H1 (cell line): ENCODE measurements around the gene RBCK1. TPM values are rescaled to one million over a fixed set of nuclear protein-coding genes. Genes with fewer than 3 reads are reported as not detected.

Source experiments
- CTCF ChIA-PET: fragments of 300-600 bp; sonication (Branson Sonifier 250); formaldehyde crosslinking; loops from one replicate; lab custom pipeline; 2021; ENCODE audit not compliant: partially characterized antibody; lab: Charles Lee
- POLR2A ChIA-PET: fragments of 300-600 bp; sonication (Branson Sonifier 250); formaldehyde crosslinking; loops from one replicate; lab custom pipeline; 2021; ENCODE audit warnings: inconsistent platforms; ENCODE audit not compliant: partially characterized antibody; lab: Charles Lee
- DNase-seq, 2 experiments: peaks; one replicate each; pipeline versions ENCODE4 v3.0.0 to v3.0.0-alpha.2; 2010 to 2022; ENCODE audit warnings: low spot score in 2 of 2, low read depth in 1 of 2, mixed read lengths in 1 of 2
- FAIRE-seq: peaks from 2 replicates; lab custom pipeline; 2011; peaks lifted over from hg19 to GRCh38; lab: Jason Lieb, UNC
- H2AFZ ChIP-seq: 2 replicates; pipeline ENCODE4 v1.8.1; 2012; ENCODE audit warnings: low read length, inconsistent platforms
- H2AK5ac ChIP-seq: 2 replicates; pipeline ENCODE4 v1.6.1; 2013; ENCODE audit warnings: low read depth, low read length
- H2BK120ac ChIP-seq: replicated peaks from 2 replicates; pipeline ENCODE3; 2013; ENCODE audit warnings: low read depth, low read length, inconsistent platforms
- H2BK12ac ChIP-seq: 2 replicates; pipeline ENCODE4 v1.6.1; 2013; ENCODE audit warnings: low read depth, low read length
- H2BK15ac ChIP-seq: 2 replicates; pipeline ENCODE4 v1.6.1; 2013; ENCODE audit warnings: low read length
- H2BK20ac ChIP-seq: 2 replicates; pipeline ENCODE4 v1.6.1; 2013; ENCODE audit warnings: low read length
- H2BK5ac ChIP-seq: 2 replicates; pipeline ENCODE4 v1.6.1; 2013; ENCODE audit warnings: low read depth, low read length
- H3K14ac ChIP-seq: 2 replicates; pipeline ENCODE4 v1.6.1; 2013; ENCODE audit warnings: inconsistent platforms; ENCODE audit not compliant: insufficient read length
- H3K18ac ChIP-seq: 2 replicates; pipeline ENCODE4 v1.6.1; 2013; ENCODE audit warnings: low read length; ENCODE audit errors: extremely low read depth
- H3K23ac ChIP-seq: 2 replicates; pipeline ENCODE4 v1.6.1; 2013; ENCODE audit warnings: inconsistent platforms; ENCODE audit not compliant: insufficient read length
- H3K23me2 ChIP-seq: 2 replicates; pipeline ENCODE4 v1.6.1; 2013; ENCODE audit warnings: low read depth, low read length
- H3K27ac ChIP-seq: 2 replicates; pipeline ENCODE4 v1.6.1; 2011; ENCODE audit warnings: low read depth, low read length, inconsistent platforms
- H3K27me3 ChIP-seq, 4 experiments: replicated peaks in 1 of 4; 1 replicate in 1 of 4; 2 replicates in 3 of 4; pipeline versions ENCODE4 v1.6.1 to v1.8.1; 2011 to 2013; ENCODE audit warnings: low read length in 3 of 4, mild to moderate bottlenecking in 3 of 4, inconsistent platforms in 2 of 4, mixed read lengths in 2 of 4, moderate library complexity in 1 of 4; ENCODE audit not compliant: control insufficient read depth in 3 of 4, insufficient read depth in 3 of 4; ENCODE audit errors: extremely low read depth in 1 of 4
- H3K36me3 ChIP-seq, 4 experiments: 2 replicates each; pipeline versions ENCODE4 v1.6.1 to v1.8.1; 2011 to 2013; ENCODE audit warnings: mild to moderate bottlenecking in 4 of 4, low read length in 3 of 4, moderate library complexity in 2 of 4, control low read depth in 1 of 4, inconsistent platforms in 1 of 4; ENCODE audit not compliant: insufficient read depth in 4 of 4, control insufficient read depth in 2 of 4
- H3K4ac ChIP-seq: replicated peaks from 2 replicates; pipeline ENCODE3; 2013; ENCODE audit warnings: low read length, low read depth, mixed read lengths, inconsistent platforms; ENCODE audit not compliant: insufficient read length
- H3K4me1 ChIP-seq, 4 experiments: replicated peaks in 1 of 4; 1 replicate in 1 of 4; 2 replicates in 3 of 4; pipeline versions ENCODE4 v1.6.1 to v1.8.1; 2011 to 2013; ENCODE audit warnings: low read length in 3 of 4, inconsistent platforms in 2 of 4, mixed read lengths in 1 of 4; ENCODE audit not compliant: insufficient read depth in 4 of 4, control insufficient read depth in 3 of 4
- H3K4me2 ChIP-seq, 2 experiments: 2 replicates each; pipeline versions ENCODE4 v1.6.1 to v1.8.1; 2011 to 2013; ENCODE audit warnings: low read depth in 2 of 2, low read length in 2 of 2, control low read depth in 1 of 2, inconsistent platforms in 1 of 2, mild to moderate bottlenecking in 1 of 2; ENCODE audit not compliant: insufficient read depth in 1 of 2
- H3K4me3 ChIP-seq, 4 experiments: fragments of 200-600, 300-600 bp in 1 of 4; sonication (generic), shearing (Covaris generic), sonication (Bioruptor Twin) in 1 of 4; 2 replicates each; pipeline versions ENCODE4 v1.5.1 to v1.8.1; 2011 to 2016; ENCODE audit warnings: low read length in 4 of 4, low read depth in 3 of 4, control low read depth in 2 of 4, inconsistent platforms in 2 of 4, mild to moderate bottlenecking in 2 of 4, mixed read lengths in 1 of 4, moderate library complexity in 1 of 4; ENCODE audit not compliant: insufficient read depth in 2 of 4; ENCODE audit errors: extremely low read depth in 1 of 4
- H3K56ac ChIP-seq: replicated peaks from 2 replicates; pipeline ENCODE3; 2013; ENCODE audit warnings: low read depth, mild to moderate bottlenecking, mixed read lengths, low read length, inconsistent platforms; ENCODE audit not compliant: insufficient read length
- H3K79me1 ChIP-seq: 2 replicates; pipeline ENCODE4 v1.6.1; 2013; ENCODE audit warnings: low read depth, low read length, control low read depth
- H3K79me2 ChIP-seq, 2 experiments: 2 replicates each; pipeline versions ENCODE4 v1.6.1 to v1.8.1; 2012 to 2013; ENCODE audit warnings: low read length in 2 of 2, mild to moderate bottlenecking in 2 of 2, inconsistent platforms in 1 of 2; ENCODE audit not compliant: insufficient read depth in 2 of 2, control insufficient read depth in 1 of 2
- H3K9ac ChIP-seq, 4 experiments: replicated peaks in 1 of 4; 1 replicate in 1 of 4; 2 replicates in 3 of 4; pipeline versions ENCODE4 v1.6.1 to v1.8.1; 2011 to 2013; ENCODE audit warnings: low read depth in 3 of 4, low read length in 3 of 4, control low read depth in 2 of 4, mild to moderate bottlenecking in 2 of 4, moderate library complexity in 2 of 4, inconsistent platforms in 1 of 4; ENCODE audit errors: extremely low read depth in 1 of 4
- H3K9me3 ChIP-seq, 2 experiments: 2 replicates each; pipeline versions ENCODE4 v1.6.1 to v1.8.1; 2012 to 2013; ENCODE audit warnings: mild to moderate bottlenecking in 2 of 2, moderate library complexity in 2 of 2, control low read depth in 1 of 2, inconsistent platforms in 1 of 2, low read depth in 1 of 2, low read length in 1 of 2, mixed read lengths in 1 of 2; ENCODE audit not compliant: insufficient read depth in 2 of 2
- H4K20me1 ChIP-seq, 2 experiments: replicated peaks in 1 of 2; 2 replicates each; pipeline versions ENCODE3 to v1.8.1; 2011 to 2013; ENCODE audit warnings: inconsistent platforms in 2 of 2, low read length in 2 of 2, mild to moderate bottlenecking in 1 of 2; ENCODE audit not compliant: insufficient read depth in 2 of 2, control insufficient read depth in 1 of 2
- H4K5ac ChIP-seq: 2 replicates; pipeline ENCODE4 v1.6.1; 2013; ENCODE audit warnings: low read length, low read depth, mixed read lengths, inconsistent platforms; ENCODE audit not compliant: insufficient read length
- H4K8ac ChIP-seq: 2 replicates; pipeline ENCODE4 v1.8.0; 2013; ENCODE audit warnings: mild to moderate bottlenecking, moderate library complexity, low read length, inconsistent platforms; ENCODE audit not compliant: insufficient read depth; ENCODE audit errors: extremely low read depth
- H4K91ac ChIP-seq: replicated peaks from 2 replicates; pipeline ENCODE3; 2013; ENCODE audit warnings: low read length, mixed read lengths, inconsistent platforms; ENCODE audit not compliant: insufficient read length
- BCL11A ChIP-seq, 2 experiments: IDR thresholded peaks; one replicate each; pipeline ENCODE4 v1.6.1; 2011; ENCODE audit warnings: low read depth in 2 of 2, low read length in 2 of 2, mild to moderate bottlenecking in 2 of 2
- BRCA1 ChIP-seq: IDR thresholded peaks from 2 replicates; pipeline ENCODE4 v1.6.1; 2012; ENCODE audit warnings: low read depth, low read length, improper control_type of control experiment
- CBX5 ChIP-seq: fragments of 300-800, 300-1000 bp; sonication (generic); IDR thresholded peaks from 2 replicates; pipeline ENCODE4 v1.7.1; 2016; ENCODE audit warnings: antibody characterized with exemption, low read length, low read depth
- EZH2 ChIP-seq: fragments of 200-600 bp; sonication (generic); IDR thresholded peaks from 2 replicates; pipeline ENCODE4 v1.7.1; 2012; ENCODE audit warnings: low read depth, mild to moderate bottlenecking, moderate library complexity, low read length, inconsistent platforms; ENCODE audit not compliant: severe bottlenecking
- FOSL1 ChIP-seq: IDR thresholded peaks from 2 replicates; pipeline ENCODE4 v1.6.1; 2011; ENCODE audit warnings: mild to moderate bottlenecking, low read depth, low read length, moderate library complexity; ENCODE audit not compliant: insufficient read depth
- GABPA ChIP-seq: IDR thresholded peaks from 2 replicates; pipeline ENCODE4 v1.6.1; 2011; ENCODE audit warnings: mild to moderate bottlenecking, low read length, moderate library complexity, borderline replicate concordance; ENCODE audit not compliant: insufficient read depth
- KDM5A ChIP-seq: fragments of 200-600 bp; IDR thresholded peaks from 2 replicates; pipeline ENCODE4 v1.7.1; 2012; ENCODE audit warnings: mild to moderate bottlenecking, low read length, inconsistent platforms, mixed read lengths
- POLR2A ChIP-seq, 2 experiments: IDR thresholded peaks; 1 replicate in 1 of 2; 2 replicates in 1 of 2; pipeline ENCODE4 v1.6.1; 2011; ENCODE audit warnings: low read depth in 2 of 2, low read length in 2 of 2, mild to moderate bottlenecking in 2 of 2; ENCODE audit errors: control extremely low read depth in 1 of 2
- RFX5 ChIP-seq: IDR thresholded peaks from 2 replicates; pipeline ENCODE4 v1.6.1; 2011; ENCODE audit warnings: low read depth, low read length, improper control_type of control experiment, borderline replicate concordance
- SAP30 ChIP-seq: fragments of 300-600 bp; sonication (generic); IDR thresholded peaks from 2 replicates; pipeline ENCODE4 v1.7.1; 2012; ENCODE audit warnings: low read length, moderate library complexity, mild to moderate bottlenecking, inconsistent platforms; ENCODE audit not compliant: insufficient read depth, insufficient replicate concordance
- SP1 ChIP-seq: IDR thresholded peaks from 2 replicates; pipeline ENCODE4 v1.6.1; 2011; ENCODE audit warnings: low read depth, low read length
- SP4 ChIP-seq: IDR thresholded peaks from 2 replicates; pipeline ENCODE4 v1.6.1; 2012; ENCODE audit warnings: low read length, inconsistent platforms
- TEAD4 ChIP-seq: IDR thresholded peaks from 2 replicates; pipeline ENCODE4 v1.6.1; 2012; ENCODE audit warnings: low read depth, low read length, inconsistent platforms, mixed read lengths
- WGBS, 2 experiments: shearing (Covaris generic) in 1 of 2; methylation state at CpG; one replicate each; pipeline versions ENCODE4 v1.1.6 to v1.1.7; 2013 to 2015; ENCODE audit warnings: low lambda C conversion rate in 2 of 2, mixed read lengths in 2 of 2, inconsistent platforms in 1 of 2, low coverage in 1 of 2, missing lambda C conversion rate in 1 of 2; ENCODE audit not compliant: insufficient replicate concordance in 2 of 2, insufficient coverage in 1 of 2, insufficient read length in 1 of 2; ENCODE audit errors: extremely low coverage in 1 of 2, missing lambda C conversion rate in 1 of 2; 5-methylcytosine and 5-hydroxymethylcytosine counted together
- polyA plus RNA-seq, 7 experiments: library from polyadenylated mRNA; depleted of rRNA in 3 of 7; stranded (reverse) in 5 of 7; unstranded in 2 of 7; fragments of >200 nt in 5 of 7; fragments of 200-250 nt in 2 of 7; gene quantifications; 1 replicate in 5 of 7; 2 replicates in 1 of 7; 4 replicates in 1 of 7; pipeline versions ENCODE4 v1.2.1 to v1.2.3, GENCODE V29; 2011 to 2013; ENCODE audit warnings: missing spikeins in 2 of 7, mixed read lengths in 2 of 7
- total RNA-seq: library from RNA; stranded (reverse); fragmentation: NEBNext Ultra II Directional; extraction: Animal tissue kit (Norgen Biotek cat#: 25700); gene quantifications from 2 replicates; pipeline ENCODE4 v1.2.1, GENCODE V29; 2021

Gene RBCK1
- total and polyA plus RNA-seq, 2 of the 8 experiments (the other 6 are each of a cell fraction or from before 2014, with no cell fraction given): 43.1 to 54.7 TPM

DNA sequence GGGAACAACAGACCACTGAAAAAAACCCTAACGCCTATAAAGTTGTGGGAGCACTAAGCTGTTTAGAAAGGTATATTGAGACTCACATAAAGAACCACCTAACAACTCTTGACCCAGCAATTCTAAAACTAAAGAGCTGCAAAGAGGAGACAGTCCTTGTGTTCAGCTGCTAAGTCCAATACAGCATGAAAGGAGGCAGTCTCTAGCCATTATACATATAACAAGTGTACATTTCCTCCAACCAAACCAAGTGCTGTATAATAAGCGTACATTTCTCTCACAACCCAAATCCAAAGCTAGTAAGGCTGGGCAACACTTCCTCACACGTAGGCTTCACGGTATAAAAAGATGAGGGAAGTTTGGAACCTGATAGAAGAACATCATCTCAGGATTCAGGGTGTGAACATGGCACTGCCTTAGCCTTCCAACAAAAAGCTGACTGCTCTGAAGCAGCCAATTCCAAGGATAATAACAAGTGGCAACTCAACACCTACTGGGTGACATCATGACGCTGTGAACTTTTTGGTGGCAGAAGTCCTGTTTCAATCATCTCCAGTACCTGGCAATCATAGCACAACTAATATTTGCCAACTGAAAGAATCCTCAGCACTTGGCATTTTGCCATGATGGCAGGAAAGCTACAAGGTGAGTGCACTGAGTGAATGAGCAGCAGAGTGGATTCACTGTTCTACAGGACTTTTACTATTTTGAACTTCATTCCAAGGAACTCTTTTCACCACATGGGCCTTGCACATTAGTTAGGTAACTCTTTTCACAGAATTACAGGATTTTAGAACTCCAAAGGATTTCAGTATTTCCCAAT is 37.6 kb downstream of the RBCK1 start:
- Histone ChIP-seq H2BK20ac (no peak overlapping the region), H3K27ac (no peak overlapping the region), H2AK5ac (no peak overlapping the region), H4K91ac (no peak overlapping the region), H3K36me3 (peaks cover 11 to 43% (median 13%) of the 10 kb centered on the region in 4 experiments; a peak in 6 of 8 replicates), H3K9me3 (no peaks in the 10 kb centered on the region), H3K56ac (no peak overlapping the region), H2BK15ac (no peak overlapping the region), H3K4me1 (no peaks in the 10 kb centered on the region), H2BK12ac (no peak overlapping the region), H3K23me2 (no peaks in the 10 kb centered on the region), H2BK5ac (no peak overlapping the region), H3K4me2 (no peak overlapping the region), H2BK120ac (no peak overlapping the region), H4K20me1 (peaks cover 0 to 7% of the 10 kb centered on the region in 2 experiments), H3K79me1 (peaks cover 4% of the 10 kb centered on the region; the same call in 1 of the 2 replicates), H3K27me3 (no peaks in the 10 kb centered on the region), H3K9ac (no peak overlapping the region), H3K4me3 (no peak overlapping the region), H3K23ac (no peak overlapping the region), H4K5ac (no peak overlapping the region), H3K14ac (no peak overlapping the region), H2AFZ (no peak overlapping the region), H3K18ac (no peak overlapping the region), H3K79me2 (peaks cover 0 to 5% of the 10 kb centered on the region in 2 experiments; a peak in 3 of 4 replicates), H4K8ac (no peak overlapping the region), H3K4ac (no peak overlapping the region)
- DNase-seq (no peak), FAIRE-seq (no peak)
- WGBS, 2 experiments: 87% methylated on average over 5 of the region's 5 CpGs; no CpG with 5 or more reads in 1 of the 2 experiments
- ChIA-PET CTCF (interaction anchor here (0.7 to 1.5 kb wide), 10 partner anchors 8 to 315 kb away, joined by 3 to 5 read pairs (median 3); no protein-coding TSS in a partner anchor), POLR2A (interaction anchor here (0.9 to 2.9 kb wide), 5 partner anchors 9 to 98 kb away, joined by 3 to 9 read pairs (median 4); partner anchors contain the start of gene NRSN2)
- TF ChIP-seq RFX5 (no peak), SP4 (no peak), EZH2 (no peak), BRCA1 (no peak), CBX5 (no peak), GABPA (no peak), TEAD4 (no peak), FOSL1 (no peak), KDM5A (no peak), SP1 (no peak), BCL11A (IDR thresholded peaks at IDR 0.05; ENCODE audit: low read depth in 2 of 2, low read length in 2 of 2) (no peak), POLR2A (IDR thresholded peaks at IDR 0.05; ENCODE audit: control extremely low read depth in 1 of 2, low read depth in 2 of 2, low read length in 2 of 2) (no peak), SAP30 (no peak)
